Thyroid gland (tissue), 4 donors: ENCODE data around the gene MTMR12.

Experiments used
- POLR2A ChIP-seq, 2 donors: fragments of 450-650 bp; IDR thresholded peaks; one replicate each; pipeline ENCODE4 v1.6.1; 2017; ENCODE audit warnings: antibody characterized with exemption in 2 of 2, mild to moderate bottlenecking in 2 of 2, moderate library complexity in 1 of 2
- TF ChIP-seq, protein P1 (sequence below), 6 experiments: fragments of 200-600 bp in 3 of 6; fragments of 450-650 bp in 3 of 6; sonication (generic) in 3 of 6; IDR thresholded peaks; one replicate each; pipeline ENCODE4 v1.5.1; 2016 to 2019; ENCODE audit warnings: antibody characterized with exemption in 6 of 6, mild to moderate bottlenecking in 2 of 6, inconsistent platforms in 1 of 6, moderate library complexity in 1 of 6

DNA sequence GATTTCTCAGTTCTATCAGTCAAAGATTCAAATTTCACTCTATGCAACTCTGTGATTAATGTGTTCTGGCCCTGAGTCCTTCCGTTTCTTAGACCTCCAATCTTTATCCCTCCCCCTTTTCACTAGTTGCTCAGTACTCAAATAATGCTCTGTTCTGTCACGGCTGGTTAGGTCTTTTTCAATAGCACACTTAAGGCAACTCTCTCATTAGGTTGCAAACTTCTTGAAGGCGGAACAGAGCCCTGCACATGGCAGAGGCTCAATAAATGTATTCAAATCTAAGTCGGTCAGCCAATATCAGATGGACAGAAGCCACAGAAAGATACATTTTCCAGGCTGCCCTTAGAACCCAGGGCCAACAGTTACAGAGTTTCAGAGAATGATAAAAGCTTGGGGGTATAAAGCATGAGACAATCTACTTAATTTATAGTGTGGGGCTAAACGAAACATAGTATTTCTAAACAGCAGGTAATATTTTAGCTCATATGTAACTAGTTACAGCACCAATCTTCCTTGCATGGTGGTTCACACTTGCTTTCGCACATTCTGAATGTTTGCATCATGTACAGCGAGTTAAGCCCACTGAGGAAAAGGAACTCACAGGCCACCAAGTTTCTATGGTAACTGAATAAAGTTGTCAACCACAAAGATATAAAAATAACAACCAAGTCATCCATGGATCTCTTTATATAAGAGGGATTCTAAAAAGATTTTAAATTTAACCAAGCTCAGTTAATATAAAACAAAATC, 71.5 kb downstream of the MTMR12 start:
- TF ChIP-seq POLR2A (IDR thresholded peaks at IDR 0.05), result no peak
- TF ChIP-seq, protein P1, sequence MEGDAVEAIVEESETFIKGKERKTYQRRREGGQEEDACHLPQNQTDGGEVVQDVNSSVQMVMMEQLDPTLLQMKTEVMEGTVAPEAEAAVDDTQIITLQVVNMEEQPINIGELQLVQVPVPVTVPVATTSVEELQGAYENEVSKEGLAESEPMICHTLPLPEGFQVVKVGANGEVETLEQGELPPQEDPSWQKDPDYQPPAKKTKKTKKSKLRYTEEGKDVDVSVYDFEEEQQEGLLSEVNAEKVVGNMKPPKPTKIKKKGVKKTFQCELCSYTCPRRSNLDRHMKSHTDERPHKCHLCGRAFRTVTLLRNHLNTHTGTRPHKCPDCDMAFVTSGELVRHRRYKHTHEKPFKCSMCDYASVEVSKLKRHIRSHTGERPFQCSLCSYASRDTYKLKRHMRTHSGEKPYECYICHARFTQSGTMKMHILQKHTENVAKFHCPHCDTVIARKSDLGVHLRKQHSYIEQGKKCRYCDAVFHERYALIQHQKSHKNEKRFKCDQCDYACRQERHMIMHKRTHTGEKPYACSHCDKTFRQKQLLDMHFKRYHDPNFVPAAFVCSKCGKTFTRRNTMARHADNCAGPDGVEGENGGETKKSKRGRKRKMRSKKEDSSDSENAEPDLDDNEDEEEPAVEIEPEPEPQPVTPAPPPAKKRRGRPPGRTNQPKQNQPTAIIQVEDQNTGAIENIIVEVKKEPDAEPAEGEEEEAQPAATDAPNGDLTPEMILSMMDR (IDR thresholded peaks at IDR 0.05), result no peak
